GM23248 (cell line): ENCODE data around the gene WFS1. TPM values are rescaled to one million over a fixed set of nuclear protein-coding genes. Genes with fewer than 3 reads are reported as not detected.

Experiments used
- DNase-seq: peaks from one replicate; pipeline ENCODE4 v3.0.0-alpha.2; 2015
- H2AFZ ChIP-seq: fragments of 200-600 bp; sonication (generic); 2 replicates; pipeline ENCODE4 v1.6.1; 2016; ENCODE audit warnings: antibody characterized with exemption
- H3F3A ChIP-seq: fragments of 200-600 bp; sonication (generic); 2 replicates; pipeline ENCODE4 v1.6.1; 2016; ENCODE audit warnings: mild to moderate bottlenecking, antibody characterized with exemption, mixed run types; ENCODE audit not compliant: insufficient read depth
- H3K27ac ChIP-seq: fragments of 200-600 bp; sonication (generic); 2 replicates; pipeline ENCODE4 v1.5.1; 2016; ENCODE audit warnings: mild to moderate bottlenecking
- H3K27me3 ChIP-seq: fragments of 200-600 bp; sonication (generic); replicated peaks from 2 replicates; pipeline ENCODE4 v1.6.1; 2016; ENCODE audit warnings: mild to moderate bottlenecking; ENCODE audit not compliant: insufficient read depth
- H3K36me3 ChIP-seq: fragments of 200-600 bp; sonication (generic); 2 replicates; pipeline ENCODE4 v1.6.1; 2016; ENCODE audit warnings: low read depth, mild to moderate bottlenecking
- H3K4me1 ChIP-seq: fragments of 200-600 bp; sonication (generic); 2 replicates; pipeline ENCODE4 v1.6.1; 2016; ENCODE audit warnings: mild to moderate bottlenecking; ENCODE audit not compliant: insufficient read depth
- H3K4me2 ChIP-seq: fragments of 200-600 bp; sonication (generic); one replicate; pipeline ENCODE4 v1.6.1; 2016; ENCODE audit warnings: mild to moderate bottlenecking; ENCODE audit not compliant: unreplicated experiment
- H3K4me3 ChIP-seq: fragments of 200-600 bp; sonication (generic); 2 replicates; pipeline ENCODE4 v1.5.1; 2016; ENCODE audit warnings: mild to moderate bottlenecking
- H3K79me2 ChIP-seq: fragments of 200-600 bp; sonication (generic); 2 replicates; pipeline ENCODE4 v1.6.1; 2016; ENCODE audit warnings: mild to moderate bottlenecking; ENCODE audit not compliant: insufficient read depth
- H3K9ac ChIP-seq: fragments of 200-600 bp; sonication (generic); 2 replicates; pipeline ENCODE4 v1.6.1; 2016; ENCODE audit warnings: mild to moderate bottlenecking
- H3K9me2 ChIP-seq: fragments of 200-600 bp; sonication (generic); 2 replicates; pipeline ENCODE4 v1.6.1; 2016; ENCODE audit warnings: mixed run types, mild to moderate bottlenecking, moderate library complexity; ENCODE audit not compliant: insufficient read depth
- H3K9me3 ChIP-seq: fragments of 200-600 bp; sonication (generic); one replicate; pipeline ENCODE4 v1.6.1; 2017; ENCODE audit warnings: low read depth
- H4K20me1 ChIP-seq: fragments of 200-600 bp; sonication (generic); 2 replicates; pipeline ENCODE4 v1.6.0; 2016; ENCODE audit not compliant: insufficient read depth
- EZH2 ChIP-seq: fragments of 200-600 bp; sonication (generic); IDR thresholded peaks from 2 replicates; pipeline ENCODE4 v1.6.1; 2018; ENCODE audit warnings: antibody characterized with exemption, mild to moderate bottlenecking; ENCODE audit not compliant: insufficient read depth, poor library complexity, severe bottlenecking
- EZH2phosphoT487 ChIP-seq: fragments of 200-600 bp; sonication (generic); IDR thresholded peaks from 2 replicates; pipeline ENCODE4 v1.6.1; 2018; ENCODE audit warnings: antibody characterized with exemption, moderate library complexity, mild to moderate bottlenecking, low read depth; ENCODE audit not compliant: insufficient read depth
- WGBS, 2 experiments: methylation state at CpG; one replicate each; pipeline ENCODE4 v1.1.6; 2015 to 2017; ENCODE audit warnings: low lambda C conversion rate in 2 of 2, low coverage in 1 of 2; ENCODE audit errors: missing lambda C conversion rate in 2 of 2; 5-methylcytosine and 5-hydroxymethylcytosine counted together
- in situ Hi-C: fragments of 300-500 bp; cut with MboI; formaldehyde crosslinking; loops from 2 replicates; pipeline ENCODE4 v1.15.0; 2020
- polyA plus RNA-seq: library from polyadenylated mRNA; unstranded; fragments of >200 nt; fragmentation: Nextera tagmentation; extraction: Ambion mirVana; gene quantifications from 2 replicates; pipeline ENCODE4 v1.2.1, GENCODE V29; 2016
- total RNA-seq: library from RNA; depleted of rRNA; stranded (reverse); fragments of >200 nt; shearing (Covaris generic); gene quantifications from 2 replicates; pipeline ENCODE4 v1.2.3, GENCODE V29; 2014

WFS1 gene
- total and polyA plus RNA-seq, 2 experiments from 2014 or later = 24.2 to 24.4 TPM

GRCh38 chr4:6239486-6239885 is 30.2 kb upstream of the WFS1 start:
- Histone ChIP-seq H3K36me3 (no peaks in the 10 kb centered on the region), H2AFZ (no peak overlapping the region), H3K27me3 (peaks cover 4% of the 10 kb centered on the region), H3F3A (no peaks in the 10 kb centered on the region), H3K27ac (no peak overlapping the region), H3K9me3 (no peaks in the 10 kb centered on the region), H3K79me2 (no peaks in the 10 kb centered on the region), H3K4me1 (no peaks in the 10 kb centered on the region), H3K9ac (no peak overlapping the region), H4K20me1 (no peaks in the 10 kb centered on the region), H3K4me3 (no peak overlapping the region), H3K9me2 (no peaks in the 10 kb centered on the region), H3K4me2 (no peak overlapping the region)
- TF ChIP-seq EZH2phosphoT487 (no peak), EZH2 (no peak)
- WGBS, 2 experiments = 43 to 47% methylated on average over 8 of the region's 8 CpGs
- DNase-seq = no peak
- in situ Hi-C loops = no loop called here

- Histone ChIP-seq H3K36me3 (no peaks in the 10 kb centered on the region), H3K27me3 (peaks cover 4% of the 10 kb centered on the region), H3K79me2 (no peaks in the 10 kb centered on the region), H3K4me3 (no peak overlapping the region), H3K4me2 (no peak overlapping the region), H3K4me1 (no peaks in the 10 kb centered on the region), H3K9me2 (no peaks in the 10 kb centered on the region), H3K9me3 (no peaks in the 10 kb centered on the region), H3K9ac (no peak overlapping the region), H3F3A (no peaks in the 10 kb centered on the region), H4K20me1 (no peaks in the 10 kb centered on the region), H2AFZ (no peak overlapping the region), H3K27ac (no peak overlapping the region)
- TF ChIP-seq EZH2 (no peak), EZH2phosphoT487 (no peak)
- WGBS, 2 experiments = 39 to 46% methylated on average over 11 of the region's 11 CpGs
- in situ Hi-C loops = no loop called here
- no peak for DNase-seq
Observed at GRCh38 chr4:6239968-6240367, 29.7 kb upstream of the WFS1 start.

DNA sequence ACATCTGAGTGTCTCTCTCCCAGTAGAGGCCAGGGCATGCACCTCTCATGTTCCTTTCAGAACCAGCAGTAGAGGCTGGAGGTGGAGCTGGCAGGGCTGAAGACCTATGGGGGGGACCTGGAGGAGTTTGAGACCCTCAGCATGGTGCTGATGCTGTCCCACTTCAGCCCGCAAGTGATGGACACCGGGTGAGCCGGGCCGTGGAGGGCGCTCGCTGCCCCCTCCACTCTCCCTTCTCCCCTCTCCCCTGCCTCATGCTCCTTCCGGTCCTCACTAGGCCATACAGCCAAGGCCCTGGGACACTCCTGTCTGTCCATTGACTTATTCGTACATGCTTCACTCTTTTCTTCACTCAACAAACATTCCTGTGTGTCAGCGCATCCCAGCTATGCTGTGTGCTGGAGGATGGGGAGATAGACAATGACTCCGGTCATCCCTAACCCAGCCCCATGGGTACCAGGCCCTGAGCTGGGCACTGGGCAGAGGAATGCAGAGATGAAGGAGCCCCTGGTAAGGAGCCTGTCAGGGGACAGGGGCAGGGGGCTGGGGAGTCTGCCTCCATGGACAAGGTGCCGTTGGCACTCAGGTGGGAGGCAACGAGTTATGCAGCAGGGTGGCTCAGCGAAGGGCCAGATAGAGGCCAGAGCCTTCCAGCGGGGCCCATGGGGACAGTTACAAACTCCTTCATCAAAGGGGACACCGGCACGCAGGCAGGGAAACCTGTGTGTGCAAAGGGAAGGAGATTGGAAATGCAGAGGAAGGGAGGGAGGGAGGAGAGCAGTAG is 28.4 kb upstream of the WFS1 start:
- in situ Hi-C loops = no loop called here
- 56 to 59% methylated on average over 14 to 16 of the region's 16 CpGs for WGBS, 2 experiments
- no peak for DNase-seq

GRCh38 chr4:6242271-6243029 is 27.2 kb upstream of the WFS1 start:
- Histone ChIP-seq H3F3A (no peaks in the 10 kb centered on the region), H3K4me1 (no peaks in the 10 kb centered on the region), H3K27ac (no peak overlapping the region), H3K36me3 (no peaks in the 10 kb centered on the region), H3K4me2 (no peak overlapping the region), H3K9me2 (no peaks in the 10 kb centered on the region), H3K9me3 (no peaks in the 10 kb centered on the region), H3K4me3 (no peak overlapping the region), H3K27me3 (peaks cover 10% of the 10 kb centered on the region; the same call in 1 of the 2 replicates), H4K20me1 (no peaks in the 10 kb centered on the region), H2AFZ (no peak overlapping the region), H3K9ac (no peak overlapping the region), H3K79me2 (no peaks in the 10 kb centered on the region)
- TF ChIP-seq EZH2 = no peak
- DNase-seq = no peak
- in situ Hi-C loops = no loop called here
- WGBS, 2 experiments = 52 to 53% methylated on average over 11 to 12 of the region's 12 CpGs

More for the DNA sequence above, 28.4 kb upstream of the WFS1 start:
- Histone ChIP-seq H3K4me3 (no peak overlapping the region), H3K9me2 (no peaks in the 10 kb centered on the region), H3K27me3 (peaks cover 4% of the 10 kb centered on the region), H3K79me2 (no peaks in the 10 kb centered on the region), H3K36me3 (no peaks in the 10 kb centered on the region), H3K9me3 (no peaks in the 10 kb centered on the region), H3K9ac (no peak overlapping the region), H3K27ac (no peak overlapping the region), H4K20me1 (no peaks in the 10 kb centered on the region), H2AFZ (no peak overlapping the region), H3F3A (no peaks in the 10 kb centered on the region), H3K4me1 (no peaks in the 10 kb centered on the region), H3K4me2 (no peak overlapping the region)
- TF ChIP-seq EZH2phosphoT487 = no peak
- no peak for TF ChIP-seq EZH2
